WTC11 (cell line): ENCODE results near the gene TNS3. TPM values are rescaled to one million over a fixed set of nuclear protein-coding genes. Genes with fewer than 3 reads are reported as not detected.
"Not testable (repeated sequence)": the region's sequence is repeated elsewhere in the genome, so short reads cannot be mapped to it uniquely, and the experiment has no call there.

Source experiments
- ATAC-seq: fragments of 200-7000 bp; cut with Tn5 transposase; 2 replicates; pipeline ENCODE4 v1.10.0; 2021; ENCODE audit warnings: mild to moderate bottlenecking, moderate library complexity
- CTCF ChIA-PET: fragments of 300-600 bp; sonication (Branson Sonifier 250); formaldehyde crosslinking; loops from one replicate; lab custom pipeline; 2021; ENCODE audit warnings: antibody characterized with exemption; lab: Charles Lee
- POLR2A ChIA-PET: fragments of 350-600 bp; sonication (Branson Sonifier 250); formaldehyde crosslinking; loops from one replicate; lab custom pipeline; 2021; ENCODE audit warnings: antibody characterized with exemption; lab: Charles Lee
- DNase-seq: peaks from one replicate; pipeline ENCODE4 v3.0.0; 2021; ENCODE audit warnings: low spot score
- H3K27ac Mint-ChIP-seq: 2 replicates; pipeline ENCODE4 v1.8.0; 2021; ENCODE audit warnings: mixed read lengths
- H3K27me3 Mint-ChIP-seq: 2 replicates; pipeline ENCODE4 v1.8.0; 2021; ENCODE audit warnings: low read depth, mild to moderate bottlenecking, moderate library complexity, mixed read lengths
- H3K36me3 Mint-ChIP-seq: 2 replicates; pipeline ENCODE4 v1.8.0; 2021; ENCODE audit warnings: mixed read lengths
- H3K4me1 Mint-ChIP-seq: 2 replicates; pipeline ENCODE4 v1.8.0; 2022; ENCODE audit warnings: mixed read lengths
- H3K4me3 Mint-ChIP-seq: 2 replicates; pipeline ENCODE4 v1.8.0; 2021; ENCODE audit warnings: mild to moderate bottlenecking, moderate library complexity, mixed read lengths
- H3K9me3 Mint-ChIP-seq: 2 replicates; pipeline ENCODE4 v1.8.0; 2021; ENCODE audit warnings: mixed read lengths
- ARID4B ChIP-seq: sonication (generic); formaldehyde crosslinking; IDR thresholded peaks from 2 replicates; pipeline ENCODE4 v1.8.0; 2023; ENCODE audit warnings: missing genetic modification reagents, mild to moderate bottlenecking, borderline replicate concordance
- ATF2 ChIP-seq: sonication (generic); formaldehyde crosslinking; IDR thresholded peaks from 2 replicates; pipeline ENCODE4 v1.8.1; 2022; ENCODE audit warnings: low read depth, missing genetic modification reagents, borderline replicate concordance
- FOXJ3 ChIP-seq: sonication (generic); formaldehyde crosslinking; IDR thresholded peaks from 2 replicates; pipeline ENCODE4 v1.9.0; 2021; ENCODE audit warnings: missing genetic modification reagents, mild to moderate bottlenecking, borderline replicate concordance
- GABPB1 ChIP-seq: sonication (generic); formaldehyde crosslinking; IDR thresholded peaks from 2 replicates; pipeline ENCODE4 v1.8.1; 2023; ENCODE audit warnings: mild to moderate bottlenecking, missing genetic modification reagents
- HMGXB4 ChIP-seq: sonication (generic); formaldehyde crosslinking; IDR thresholded peaks from 2 replicates; pipeline ENCODE4 v1.8.1; 2023; ENCODE audit warnings: mild to moderate bottlenecking, moderate library complexity, missing genetic modification reagents
- IRF1 ChIP-seq: sonication (generic); formaldehyde crosslinking; IDR thresholded peaks from 2 replicates; pipeline ENCODE4 v1.8.0; 2023; ENCODE audit warnings: missing genetic modification reagents
- JAZF1 ChIP-seq: fragments of 250-450 bp; sonication (Bioruptor Pico); IDR thresholded peaks from 2 replicates; pipeline ENCODE4 v1.9.0; 2021; ENCODE audit warnings: moderate library complexity, mild to moderate bottlenecking, inconsistent platforms
- MLX ChIP-seq: sonication (generic); formaldehyde crosslinking; IDR thresholded peaks from 2 replicates; pipeline ENCODE4 v1.8.1; 2023; ENCODE audit warnings: mild to moderate bottlenecking, missing genetic modification reagents, moderate library complexity
- NR1H2 ChIP-seq: sonication (generic); formaldehyde crosslinking; IDR thresholded peaks from 2 replicates; pipeline ENCODE4 v1.9.0; 2021; ENCODE audit warnings: mild to moderate bottlenecking, moderate library complexity, missing genetic modification reagents
- PREB ChIP-seq: sonication (generic); formaldehyde crosslinking; IDR thresholded peaks from 2 replicates; pipeline ENCODE4 v1.8.1; 2022; ENCODE audit warnings: mild to moderate bottlenecking, missing genetic modification reagents, moderate library complexity, borderline replicate concordance
- TEAD1 ChIP-seq: sonication (generic); formaldehyde crosslinking; IDR thresholded peaks from 2 replicates; pipeline ENCODE4 v1.8.0; 2022; ENCODE audit warnings: mild to moderate bottlenecking, missing genetic modification reagents
- ZNF138 ChIP-seq: sonication (generic); formaldehyde crosslinking; conservative IDR thresholded peaks from 2 replicates; pipeline ENCODE4 v1.8.1; 2022; ENCODE audit warnings: mild to moderate bottlenecking, moderate library complexity, missing genetic modification reagents
- ZNF232 ChIP-seq: sonication (generic); formaldehyde crosslinking; IDR thresholded peaks from 2 replicates; pipeline ENCODE4 v1.8.0; 2022; ENCODE audit warnings: mild to moderate bottlenecking, missing genetic modification reagents
- ZNF671 ChIP-seq: fragments of 250-450 bp; sonication (Bioruptor Pico); IDR thresholded peaks from 2 replicates; pipeline ENCODE4 v1.8.0; 2021; ENCODE audit warnings: mild to moderate bottlenecking
- total RNA-seq: library from RNA; stranded (reverse); gene quantifications from 3 replicates; pipeline ENCODE4 v1.2.3, GENCODE V29; 2021

Gene TNS3
- total RNA-seq, 1 experiment from 2014 or later = 37.7 TPM

GRCh38 chr7:47442605-47442865 is 139.4 kb downstream of the TNS3 start (continued):
- TF ChIP-seq PREB = no peak

- CTCF ChIA-PET = interaction anchor here (3.5 kb wide), 1 partner anchor 176 kb away, joined by 13 read pairs; no protein-coding TSS in a partner anchor
- Mint-ChIP-seq H3K27me3 (no peaks in the 10 kb centered on the region), H3K4me1 (peaks cover 11% of the 10 kb centered on the region), H3K36me3 (0 out of 2 replicates have a peak, but pooled peaks cover 2% of the 10 kb centered on the region), H3K4me3 (no peak overlapping the region), H3K27ac (no peak overlapping the region), H3K9me3 (no peaks in the 10 kb centered on the region)
- no peak for TF ChIP-seq ZNF138 (CRISPR knock-in tag)
- no peak for TF ChIP-seq IRF1 (CRISPR knock-in tag)
- TF ChIP-seq GABPB1 (CRISPR knock-in tag) = no peak
- TF ChIP-seq HMGXB4 (CRISPR knock-in tag) = no peak
- TF ChIP-seq TEAD1 (CRISPR knock-in tag) = no peak
- no peak for TF ChIP-seq ATF2 (CRISPR knock-in tag)
- no peak for TF ChIP-seq MLX
- TF ChIP-seq ARID4B (CRISPR knock-in tag) = no peak
- TF ChIP-seq JAZF1 (CRISPR knock-in tag) = no peak
- TF ChIP-seq FOXJ3 (CRISPR knock-in tag) = no peak
- no peak for TF ChIP-seq ZNF671
- no peak for TF ChIP-seq NR1H2 (CRISPR knock-in tag)
- no peak for TF ChIP-seq ZNF232 (CRISPR knock-in tag)
- POLR2A ChIA-PET = no interaction called here
- DNase-seq (no peak), ATAC-seq (no peak)
These were observed 139.9 kb downstream of the TNS3 start for GRCh38 chr7:47441796-47442604.

- DNase-seq, H3K4me3 Mint-ChIP-seq, H3K9me3 Mint-ChIP-seq, H3K27me3 Mint-ChIP-seq, H3K27ac Mint-ChIP-seq, POLR2A ChIA-PET, ATAC-seq, H3K36me3 Mint-ChIP-seq: not testable (repeated sequence)
- H3K4me1 Mint-ChIP-seq = peaks cover 11% of the 10 kb centered on the region
- CTCF ChIA-PET = interaction anchor here (0.9 kb wide), 1 partner anchor 61 kb away, joined by 3 read pairs; no protein-coding TSS in a partner anchor
These were observed 140.9 kb downstream of the TNS3 start for GRCh38 chr7:47441048-47441447.
